ENCODE measurements around the gene LIN52. TPM values are rescaled to one million over a fixed set of nuclear protein-coding genes. Genes with fewer than 3 reads are reported as not detected.
"Not testable (repeated sequence)": the region's sequence is repeated elsewhere in the genome, so short reads cannot be mapped to it uniquely, and the experiment has no call there.

The LIN52 gene
- total RNA-seq, 1 experiment from 2014 or later: 11.3 TPM

DNA sequence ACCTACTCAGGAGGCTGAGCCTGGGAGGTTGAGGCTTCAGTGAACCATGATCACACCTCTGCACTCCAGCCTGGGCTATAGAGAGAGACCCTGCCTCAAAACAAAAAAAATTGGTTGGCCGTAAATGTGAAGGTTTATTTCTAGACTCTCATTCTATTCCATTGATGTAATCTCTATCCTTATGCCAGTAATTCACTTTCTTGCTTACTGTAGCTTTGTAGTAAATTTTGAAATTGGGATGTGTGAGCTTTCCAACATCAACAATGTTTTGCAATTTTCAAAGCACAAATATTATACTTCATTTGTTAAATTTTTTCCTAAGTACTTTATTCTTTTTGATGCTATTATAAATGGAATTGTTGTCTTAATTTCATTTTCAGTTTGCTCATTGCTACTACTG is 24.6 kb downstream of the LIN52 start:
- Mint-ChIP-seq H3K27ac (ENCODE audit: unreplicated experiment) (no peak overlapping the region), H3K27me3 (ENCODE audit: insufficient read depth, unreplicated experiment) (no peaks in the 10 kb centered on the region), H3K4me1 (ENCODE audit: low read depth, unreplicated experiment) (no peaks in the 10 kb centered on the region), H3K36me3 (ENCODE audit: insufficient read depth, unreplicated experiment) (peaks cover 14% of the 10 kb centered on the region), H3K9me3 (ENCODE audit: unreplicated experiment) (no peaks in the 10 kb centered on the region), H3K4me3 (ENCODE audit: unreplicated experiment) (no peak overlapping the region)
- Histone ChIP-seq H3K27me3 (replicated peaks; ENCODE audit: control insufficient read depth, insufficient read depth, low read length) (no peaks in the 10 kb centered on the region), H3K4me1 (no peaks in the 10 kb centered on the region), H3K36me3 (ENCODE audit: control insufficient read depth, insufficient read depth, low read length) (no peaks in the 10 kb centered on the region), H3K9me3 (no peaks in the 10 kb centered on the region), H3K4me3 (ENCODE audit: low read depth, low read length) (no peak overlapping the region)
- intact Hi-C loops (cut with micrococcal nuclease; ENCODE audit: unreplicated experiment): no loop called here
- no peak for DNase-seq
- TF ChIP-seq, protein P1, sequence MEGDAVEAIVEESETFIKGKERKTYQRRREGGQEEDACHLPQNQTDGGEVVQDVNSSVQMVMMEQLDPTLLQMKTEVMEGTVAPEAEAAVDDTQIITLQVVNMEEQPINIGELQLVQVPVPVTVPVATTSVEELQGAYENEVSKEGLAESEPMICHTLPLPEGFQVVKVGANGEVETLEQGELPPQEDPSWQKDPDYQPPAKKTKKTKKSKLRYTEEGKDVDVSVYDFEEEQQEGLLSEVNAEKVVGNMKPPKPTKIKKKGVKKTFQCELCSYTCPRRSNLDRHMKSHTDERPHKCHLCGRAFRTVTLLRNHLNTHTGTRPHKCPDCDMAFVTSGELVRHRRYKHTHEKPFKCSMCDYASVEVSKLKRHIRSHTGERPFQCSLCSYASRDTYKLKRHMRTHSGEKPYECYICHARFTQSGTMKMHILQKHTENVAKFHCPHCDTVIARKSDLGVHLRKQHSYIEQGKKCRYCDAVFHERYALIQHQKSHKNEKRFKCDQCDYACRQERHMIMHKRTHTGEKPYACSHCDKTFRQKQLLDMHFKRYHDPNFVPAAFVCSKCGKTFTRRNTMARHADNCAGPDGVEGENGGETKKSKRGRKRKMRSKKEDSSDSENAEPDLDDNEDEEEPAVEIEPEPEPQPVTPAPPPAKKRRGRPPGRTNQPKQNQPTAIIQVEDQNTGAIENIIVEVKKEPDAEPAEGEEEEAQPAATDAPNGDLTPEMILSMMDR (IDR thresholded peaks at IDR 0.05; ENCODE audit: insufficient read depth in 1 of 2, low read depth in 1 of 2, low read length in 1 of 2, severe bottlenecking in 1 of 2, unreplicated experiment in 1 of 2): no peak
- CTCF ChIA-PET: interaction anchor here (0.6 kb wide), 1 partner anchor 145 kb away, joined by 4 read pairs; no protein-coding TSS in a partner anchor
- BruUV-seq (replicated peaks): no TSS peak
- POLR2A ChIA-PET: no interaction called here

DNA sequence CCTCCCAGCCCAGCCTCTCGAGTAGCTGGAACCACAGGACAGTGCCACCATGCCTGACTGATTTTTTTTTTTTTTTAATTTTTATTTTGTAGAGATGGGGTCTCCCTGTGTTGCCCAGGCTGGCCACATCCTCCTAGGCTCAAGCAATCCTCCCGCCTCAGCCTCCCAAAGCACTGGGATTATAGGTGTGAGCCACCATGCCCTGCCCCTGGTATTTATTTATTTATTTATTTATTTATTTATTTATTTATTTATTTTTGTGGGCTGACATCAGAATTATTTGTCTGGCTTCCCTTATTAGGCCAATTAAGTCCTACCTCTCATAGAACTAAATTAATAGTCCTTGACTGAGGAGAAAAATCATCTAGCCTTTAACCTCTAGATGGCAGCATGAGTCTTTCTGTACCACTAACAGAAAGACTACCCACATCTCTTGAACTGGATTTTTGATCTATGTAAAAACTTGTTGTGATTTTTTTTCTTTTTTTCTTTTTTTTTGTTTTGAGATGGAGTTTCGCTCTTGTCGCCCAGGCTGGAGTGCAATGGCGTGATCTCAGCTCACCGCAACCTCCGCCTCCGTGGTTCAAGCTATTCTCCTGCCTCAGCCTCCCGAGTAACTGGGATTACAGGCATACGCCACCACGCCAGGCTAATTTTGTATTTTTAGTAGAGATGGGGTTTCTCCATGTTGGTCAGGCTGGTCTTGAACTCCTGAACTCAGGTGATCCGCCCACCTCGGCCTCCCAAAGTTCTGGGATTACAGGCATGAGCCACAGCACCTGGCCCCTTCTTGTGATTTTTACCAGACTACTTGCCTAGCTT is 26.9 kb downstream of the LIN52 start:
- TF ChIP-seq, protein P1 (IDR thresholded peaks at IDR 0.05; ENCODE audit: insufficient read depth in 1 of 2, low read depth in 1 of 2, low read length in 1 of 2, severe bottlenecking in 1 of 2, unreplicated experiment in 1 of 2): peak; percentile 51 to 57
- CTCF ChIA-PET: interaction anchor here (0.7 kb wide), 1 partner anchor 45 kb away, joined by 3 read pairs; no protein-coding TSS in a partner anchor
- not testable (repeated sequence) for H3K4me1 ChIP-seq; H3K4me3 Mint-ChIP-seq (ENCODE audit: unreplicated experiment); H3K4me3 ChIP-seq (ENCODE audit: low read depth, low read length); H3K36me3 ChIP-seq (ENCODE audit: control insufficient read depth, insufficient read depth, low read length); BruUV-seq (replicated peaks); H3K27me3 ChIP-seq (replicated peaks; ENCODE audit: control insufficient read depth, insufficient read depth, low read length); H3K9me3 Mint-ChIP-seq (ENCODE audit: unreplicated experiment); H3K9me3 ChIP-seq; H3K27ac Mint-ChIP-seq (ENCODE audit: unreplicated experiment); H3K36me3 Mint-ChIP-seq (ENCODE audit: insufficient read depth, unreplicated experiment); H3K27me3 Mint-ChIP-seq (ENCODE audit: insufficient read depth, unreplicated experiment); H3K4me1 Mint-ChIP-seq (ENCODE audit: low read depth, unreplicated experiment)
- POLR2A ChIA-PET: interaction anchor here (0.6 kb wide), 1 partner anchor 124 kb away, joined by 3 read pairs; no protein-coding TSS in a partner anchor
- peak in 1 of 2 experiments; percentile 43 for DNase-seq
- intact Hi-C loops (cut with micrococcal nuclease; ENCODE audit: unreplicated experiment): loop anchor here (1.0 kb wide), 2 partner anchors 107 to 140 kb away; no protein-coding TSS in a partner anchor

DNA sequence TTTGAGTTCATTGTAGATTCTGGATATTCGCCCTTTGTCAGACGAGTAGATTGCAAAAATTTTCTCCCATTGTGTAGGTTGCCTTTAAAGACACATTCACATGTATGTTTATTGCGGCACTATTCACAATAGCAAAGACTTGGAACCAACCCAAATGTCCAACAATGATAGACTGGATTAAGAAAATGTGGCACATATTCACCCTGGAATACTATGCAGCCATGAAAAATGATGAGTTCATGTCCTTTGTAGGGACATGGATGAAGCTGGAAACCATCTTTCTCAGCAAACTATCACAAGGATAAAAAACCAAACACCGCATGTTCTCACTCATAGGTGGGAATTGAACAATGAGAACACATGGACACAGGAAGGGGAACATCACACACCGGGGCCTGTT is 40.7 kb downstream of the LIN52 start:
- BruUV-seq (replicated peaks); H3K9me3 Mint-ChIP-seq (ENCODE audit: unreplicated experiment); H3K4me3 ChIP-seq (ENCODE audit: low read depth, low read length); H3K4me3 Mint-ChIP-seq (ENCODE audit: unreplicated experiment); CTCF ChIA-PET; DNase-seq; intact Hi-C loops (cut with micrococcal nuclease; ENCODE audit: unreplicated experiment); H3K4me1 Mint-ChIP-seq (ENCODE audit: low read depth, unreplicated experiment); H3K9me3 ChIP-seq; H3K27me3 Mint-ChIP-seq (ENCODE audit: insufficient read depth, unreplicated experiment); H3K27ac Mint-ChIP-seq (ENCODE audit: unreplicated experiment); H3K36me3 ChIP-seq (ENCODE audit: control insufficient read depth, insufficient read depth, low read length); H3K27me3 ChIP-seq (replicated peaks; ENCODE audit: control insufficient read depth, insufficient read depth, low read length); POLR2A ChIA-PET; H3K4me1 ChIP-seq: not testable (repeated sequence)
- H3K36me3 Mint-ChIP-seq (ENCODE audit: insufficient read depth, unreplicated experiment): peaks cover 13% of the 10 kb centered on the region
